ENCODE results near the gene GPALPP1. TPM values are rescaled to one million over a fixed set of nuclear protein-coding genes. Genes with fewer than 3 reads are reported as not detected.

The GPALPP1 gene
- total and polyA plus RNA-seq, 3 donors from 2014 or later, result 18.3 to 41.3 (median 33.8) TPM

- TF ChIP-seq POLR2A (IDR thresholded peaks at IDR 0.05), result no peak
- TF ChIP-seq CTCF (IDR thresholded peaks at IDR 0.05), result no peak
- no peaks in the 10 kb centered on the region for H3K27me3 ChIP-seq
- no peaks in the 10 kb centered on the region for H3K36me3 ChIP-seq (ENCODE audit: low read depth, missing control alignments)
- H3K9me3 ChIP-seq, result no peaks in the 10 kb centered on the region
- no peak overlapping the region for H3K4me3 ChIP-seq
- H3K4me1 ChIP-seq, result peaks cover 22% of the 10 kb centered on the region
- H3K27ac ChIP-seq, result peak overlapping the region; percentile 38 to 65
- intact Hi-C loops (cut with DNase I; ENCODE audit: low total_unique reads), result no loop called here
- 85 to 88% methylated on average over 7 of the region's 7 CpGs for WGBS, 2 donors
- DNase-seq, result no peak
These were observed 35.1 kb upstream of the GPALPP1 start for GRCh38 chr13:44954224-44954623.

GRCh38 chr13:44955406-44955805, 33.9 kb upstream of the GPALPP1 start:
- Histone ChIP-seq H3K27me3 (no peaks in the 10 kb centered on the region), H3K36me3 (ENCODE audit: low read depth, missing control alignments) (no peaks in the 10 kb centered on the region), H3K27ac (peak overlapping the region in 1 of 2 donors; percentile 65), H3K4me1 (peaks cover 22% of the 10 kb centered on the region), H3K9me3 (no peaks in the 10 kb centered on the region), H3K4me3 (no peak overlapping the region)
- TF ChIP-seq CTCF (IDR thresholded peaks at IDR 0.05) (no peak), POLR2A (IDR thresholded peaks at IDR 0.05) (no peak)
- WGBS, 2 donors, result 70 to 72% methylated on average over 3 of the region's 3 CpGs
- DNase-seq, result peak; percentile 87
- intact Hi-C loops (cut with DNase I; ENCODE audit: low total_unique reads), result no loop called here

GRCh38 chr13:44961997-44962396, 27.3 kb upstream of the GPALPP1 start:
- Histone ChIP-seq H3K4me3 (no peak overlapping the region), H3K27me3 (no peaks in the 10 kb centered on the region), H3K9me3 (no peaks in the 10 kb centered on the region), H3K36me3 (ENCODE audit: low read depth, missing control alignments) (no peaks in the 10 kb centered on the region), H3K4me1 (no peaks in the 10 kb centered on the region), H3K27ac (no peak overlapping the region)
- intact Hi-C loops (cut with DNase I; ENCODE audit: low total_unique reads), result no loop called here
- no peak for DNase-seq
- whole genome bisulfite sequencing, 2 donors, result 97 to 98% methylated on average over 2 of the region's 2 CpGs
- TF ChIP-seq POLR2A (IDR thresholded peaks at IDR 0.05) (no peak), CTCF (IDR thresholded peaks at IDR 0.05) (no peak)

- Histone ChIP-seq H3K4me3 (no peak overlapping the region), H3K27ac (peak overlapping the region in 1 of 2 donors; percentile 33), H3K4me1 (peaks cover 3% of the 10 kb centered on the region), H3K36me3 (ENCODE audit: low read depth, missing control alignments) (no peaks in the 10 kb centered on the region), H3K27me3 (no peaks in the 10 kb centered on the region), H3K9me3 (no peaks in the 10 kb centered on the region)
- TF ChIP-seq CTCF (IDR thresholded peaks at IDR 0.05) (no peak), POLR2A (IDR thresholded peaks at IDR 0.05) (no peak)
- no peak for DNase-seq
- WGBS, 2 donors, result 38 to 57% methylated on average over 3 of the region's 3 CpGs
- intact Hi-C loops (cut with DNase I; ENCODE audit: low total_unique reads), result no loop called here
These were observed 21.5 kb upstream of the GPALPP1 start for GRCh38 chr13:44967704-44968433.

GRCh38 chr13:44968434-44968815, 20.9 kb upstream of the GPALPP1 start:
- Histone ChIP-seq H3K27me3 (no peaks in the 10 kb centered on the region), H3K4me1 (peaks cover 3% of the 10 kb centered on the region), H3K9me3 (no peaks in the 10 kb centered on the region), H3K36me3 (ENCODE audit: low read depth, missing control alignments) (no peaks in the 10 kb centered on the region), H3K4me3 (no peak overlapping the region), H3K27ac (peak overlapping the region in 1 of 2 donors; percentile 33)
- 65 to 74% methylated on average over 3 of the region's 3 CpGs for WGBS, 2 donors
- intact Hi-C loops (cut with DNase I; ENCODE audit: low total_unique reads), result no loop called here
- DNase-seq, result no peak
- TF ChIP-seq POLR2A (IDR thresholded peaks at IDR 0.05) (no peak), CTCF (IDR thresholded peaks at IDR 0.05) (no peak)

All from testis (tissue), 3 donors.